ENCODE results near the gene PRX. TPM values are rescaled to one million over a fixed set of nuclear protein-coding genes. Genes with fewer than 3 reads are reported as not detected.

Gene PRX
- total RNA-seq, 1 donor from 2014 or later, result 2.8 TPM

DNA sequence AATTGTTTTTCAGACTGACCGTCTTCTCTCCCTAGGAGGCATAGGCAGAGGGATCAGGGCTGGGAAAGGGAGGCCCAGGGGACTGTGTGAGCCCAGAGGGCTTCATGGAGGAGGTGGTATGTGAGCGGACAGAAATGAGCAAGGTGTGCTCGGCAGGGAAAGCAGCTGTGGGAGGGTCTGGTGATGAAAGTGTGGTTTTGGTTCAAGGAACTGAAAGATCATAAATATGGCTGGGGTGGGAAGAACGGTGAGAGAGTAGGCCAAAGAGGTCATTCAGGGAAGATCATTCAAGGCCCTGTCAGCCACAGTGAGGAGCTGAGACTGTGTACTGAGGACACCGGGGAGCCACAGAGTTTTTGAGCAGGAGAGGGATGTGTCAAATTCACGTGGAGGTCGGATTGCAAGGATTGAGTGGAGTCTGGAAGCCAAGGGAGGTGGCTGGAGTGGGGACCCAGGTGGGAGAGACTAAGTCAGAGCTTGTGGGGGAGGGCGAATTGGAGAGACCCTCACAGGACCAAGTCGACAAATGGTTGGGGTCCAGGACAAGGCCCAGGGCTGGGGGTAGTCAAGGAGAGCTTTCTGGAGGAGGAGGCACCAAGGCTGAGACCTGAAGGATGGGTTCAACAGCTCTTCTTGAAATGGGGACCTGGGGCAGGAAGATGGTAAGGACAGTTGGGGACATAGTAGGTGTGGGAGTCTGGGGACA lies 57.0 kb downstream of the PRX start:
- no peaks in the 10 kb centered on the region for H3K4me1 Mint-ChIP-seq
- TF ChIP-seq CTCF (conservative IDR thresholded peaks at IDR 0.05), result no peak
- no peaks in the 10 kb centered on the region for H3K27me3 Mint-ChIP-seq (ENCODE audit: low read depth)
- DNase-seq (ENCODE audit: low read depth, low spot score), result no peak
- H3K36me3 Mint-ChIP-seq (ENCODE audit: low read depth), result no peaks in the 10 kb centered on the region
- no peaks in the 10 kb centered on the region for H3K9me3 Mint-ChIP-seq
- no peak overlapping the region for H3K4me3 Mint-ChIP-seq
- H3K27ac Mint-ChIP-seq (ENCODE audit: unreplicated experiment), result peak overlapping the region; percentile 57

DNA sequence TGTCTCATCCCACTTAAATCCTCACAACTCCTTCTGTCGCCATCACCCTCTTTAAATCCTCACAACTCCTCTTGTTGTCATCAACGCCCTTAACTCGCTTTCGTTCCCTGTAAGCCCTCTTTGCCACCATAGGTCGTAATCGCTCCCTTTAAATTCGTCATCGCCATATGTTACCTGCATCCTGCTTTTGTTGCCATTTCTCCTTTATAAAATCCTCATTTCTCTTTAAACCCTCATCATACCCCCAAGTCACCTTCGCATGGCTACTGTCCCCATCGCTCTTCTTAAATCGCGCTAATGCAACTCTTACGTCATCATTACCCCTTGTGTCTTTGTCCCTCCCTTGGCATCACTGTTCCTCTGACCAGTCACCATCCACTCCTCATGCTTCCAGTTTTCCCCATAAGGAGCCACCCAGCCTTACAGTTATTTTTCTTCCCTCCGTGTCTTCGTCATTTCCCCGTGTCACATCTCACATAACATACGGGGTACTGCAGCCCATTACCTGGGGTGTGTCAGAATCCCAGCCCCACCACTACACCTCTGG lies 64.1 kb downstream of the PRX start:
- no peaks in the 10 kb centered on the region for H3K9me3 Mint-ChIP-seq

DNA sequence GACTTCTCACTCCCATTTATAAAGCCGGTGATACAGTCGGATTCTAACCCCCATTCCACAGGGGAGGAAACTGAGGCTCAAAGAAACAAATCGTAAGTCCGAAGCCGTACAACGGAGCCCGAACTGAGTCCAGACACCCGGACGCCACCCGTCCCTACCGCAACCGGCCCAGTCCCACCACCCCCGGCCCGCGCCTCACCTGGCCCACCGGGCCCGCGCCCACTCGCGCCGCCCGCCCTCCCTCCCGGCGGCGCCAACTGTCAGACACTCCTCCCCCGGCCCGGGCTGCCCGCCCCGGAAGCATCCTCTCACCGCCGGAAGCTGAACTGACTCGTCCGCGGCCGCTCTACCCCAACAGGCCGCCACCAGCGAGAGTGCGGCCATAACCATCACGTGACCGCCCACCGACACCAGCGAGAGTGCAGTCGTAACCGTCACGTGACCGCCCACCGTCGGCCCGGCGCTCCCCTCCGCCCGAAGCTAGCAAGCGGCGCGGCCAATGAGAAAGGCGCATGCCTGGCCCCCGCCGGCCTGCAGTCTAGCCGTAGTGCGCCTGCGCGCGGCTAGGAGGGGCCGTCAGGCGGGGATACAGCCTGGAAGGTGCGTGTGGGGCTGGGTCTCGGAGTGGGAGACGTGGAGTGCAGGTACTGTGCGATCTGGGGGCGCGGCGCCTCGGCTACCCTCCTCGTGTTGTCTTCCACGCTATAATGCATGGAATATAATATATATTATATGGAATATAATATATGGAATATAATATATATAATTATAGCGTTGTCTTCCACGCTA lies 64.9 kb downstream of the PRX start, which contains the start of the genes C19orf47 and PLD3:
Gene C19orf47 (minus strand): TSS at position 273 of the 789 bp plus-strand sequence. CDS start 6,540 bp downstream, outside the sequence.
Gene PLD3 (plus strand): TSS at position 571 of the 789 bp plus-strand sequence. CDS start 17,789 bp downstream, outside the sequence.
- DNase-seq (ENCODE audit: low read depth, low spot score), result peak; percentile 95
- Mint-ChIP-seq H3K36me3 (ENCODE audit: low read depth) (no peaks in the 10 kb centered on the region), H3K4me3 (peak within 1 kb of the TSS; percentile 91), H3K4me1 (peaks cover 25% of the 10 kb centered on the region), H3K9me3 (no peaks in the 10 kb centered on the region), H3K27me3 (ENCODE audit: low read depth) (no peaks in the 10 kb centered on the region), H3K27ac (ENCODE audit: unreplicated experiment) (peak within 1 kb of the TSS; percentile 68)
- TF ChIP-seq CTCF (conservative IDR thresholded peaks at IDR 0.05), result no peak

More for the DNA sequence above, 64.1 kb downstream of the PRX start:
- peaks cover 25% of the 10 kb centered on the region for H3K4me1 Mint-ChIP-seq
- H3K4me3 Mint-ChIP-seq, result peak overlapping the region; percentile 91
- DNase-seq (ENCODE audit: low read depth, low spot score), result no peak
- no peaks in the 10 kb centered on the region for H3K36me3 Mint-ChIP-seq (ENCODE audit: low read depth)
- peak overlapping the region; percentile 59 for H3K27ac Mint-ChIP-seq (ENCODE audit: unreplicated experiment)
- no peaks in the 10 kb centered on the region for H3K27me3 Mint-ChIP-seq (ENCODE audit: low read depth)
- TF ChIP-seq CTCF (conservative IDR thresholded peaks at IDR 0.05), result no peak

- Mint-ChIP-seq H3K27ac (ENCODE audit: unreplicated experiment) (no peak overlapping the region), H3K9me3 (no peaks in the 10 kb centered on the region)
Observed at GRCh38 chr19:40344422-40344821, 68.8 kb downstream of the PRX start.

More at GRCh38 chr19:40344422-40344821, 68.8 kb downstream of the PRX start:
- peaks cover 24% of the 10 kb centered on the region for H3K4me1 Mint-ChIP-seq
- TF ChIP-seq CTCF (conservative IDR thresholded peaks at IDR 0.05), result no peak
- H3K36me3 Mint-ChIP-seq (ENCODE audit: low read depth), result peaks cover 1% of the 10 kb centered on the region
- no peak for DNase-seq (ENCODE audit: low read depth, low spot score)
- peak overlapping the region; percentile 66 for H3K4me3 Mint-ChIP-seq
- no peaks in the 10 kb centered on the region for H3K27me3 Mint-ChIP-seq (ENCODE audit: low read depth)

Small RNA genes lying within 50 kb of the gene (microRNA-seq; reads per million reads assigned to microRNA genes)
- 3.0 reads per million for gene MIR6796

Other genes starting within 250 kb of the PRX start
- 30.3 and 34.2 TPM in 2 replicates for gene MAP3K10, start 222.0 kb downstream of the PRX start, total RNA-seq
- 1.7 and 2.5 TPM in 2 replicates for gene TTC9B, start 195.0 kb downstream of the PRX start, total RNA-seq
- 0.43 and 0.47 TPM in 2 replicates for gene CCNP, start 186.7 kb downstream of the PRX start, total RNA-seq
- 147 and 150 TPM in 2 replicates for gene AKT2, start 128.0 kb downstream of the PRX start, total RNA-seq
- gene C19orf47, start 65.0 kb downstream of the PRX start, total RNA-seq, result 19.0 and 21.0 TPM in 2 replicates
- gene PLD3, start 64.7 kb downstream of the PRX start, total RNA-seq, result 200 and 208 TPM in 2 replicates
- 0.11 and 0.30 TPM in 2 replicates for gene HIPK4, start 23.2 kb downstream of the PRX start, total RNA-seq
- gene SERTAD1, start 12.6 kb upstream of the PRX start, total RNA-seq, result 3.2 and 3.3 TPM in 2 replicates
- 22.3 and 25.8 TPM in 2 replicates for gene SERTAD3, start 31.0 kb upstream of the PRX start, total RNA-seq
- gene BLVRB, start 52.4 kb upstream of the PRX start, total RNA-seq, result 3.1 and 3.2 TPM in 2 replicates
- gene SPTBN4, start 53.6 kb upstream of the PRX start, total RNA-seq, result 0.40 and 1.1 TPM in 2 replicates
- gene SHKBP1, start 163.5 kb upstream of the PRX start, total RNA-seq, result 72.0 and 76.3 TPM in 2 replicates
- 125 TPM in 2 replicates for gene LTBP4, start 188.0 kb upstream of the PRX start, total RNA-seq